GM23338 (cell line): Measurements from ENCODE around the gene RAD51B. TPM values are rescaled to one million over a fixed set of nuclear protein-coding genes. Genes with fewer than 3 reads are reported as not detected.

ENCODE experiments used
- ATAC-seq: fragments of 200-7000 bp; cut with Tn5 transposase; 3 replicates; pipeline ENCODE4 v1.9.1; 2020
- DNase-seq: peaks from one replicate; pipeline ENCODE4 v3.0.0-alpha.2; 2015; ENCODE audit warnings: low spot score
- H2AFZ ChIP-seq: fragments of 200-600 bp; sonication (generic); 2 replicates; pipeline ENCODE4 v1.8.0; 2016; ENCODE audit warnings: antibody characterized with exemption, mild to moderate bottlenecking, moderate library complexity
- H3F3A ChIP-seq: fragments of 200-600 bp; sonication (generic); replicated peaks from 2 replicates; pipeline ENCODE4 v1.8.0; 2017; ENCODE audit warnings: antibody characterized with exemption, mixed run types, low read depth
- H3K27ac ChIP-seq: fragments of 200-600 bp; sonication (generic); 2 replicates; pipeline ENCODE4 v1.6.1; 2016; ENCODE audit warnings: low read depth
- H3K27me3 ChIP-seq: fragments of 200-600 bp; sonication (generic); 2 replicates; pipeline ENCODE4 v1.8.0; 2016; ENCODE audit warnings: mild to moderate bottlenecking, mixed run types, moderate library complexity; ENCODE audit not compliant: insufficient read depth
- H3K36me3 ChIP-seq: fragments of 200-600 bp; sonication (generic); 2 replicates; pipeline ENCODE4 v1.8.0; 2016; ENCODE audit warnings: mild to moderate bottlenecking; ENCODE audit not compliant: insufficient read depth
- H3K4me1 ChIP-seq: fragments of 200-600 bp; sonication (generic); 2 replicates; pipeline ENCODE4 v1.8.0; 2016; ENCODE audit warnings: mild to moderate bottlenecking, moderate library complexity; ENCODE audit not compliant: insufficient read depth
- H3K4me2 ChIP-seq: fragments of 200-600 bp; sonication (generic); 2 replicates; pipeline ENCODE4 v1.7.1; 2017; ENCODE audit warnings: mixed run types
- H3K4me3 ChIP-seq: fragments of 200-600 bp; sonication (generic); 2 replicates; pipeline ENCODE4 v1.6.1; 2016; ENCODE audit warnings: mixed run types
- H3K79me2 ChIP-seq: fragments of 200-600 bp; sonication (generic); replicated peaks from 2 replicates; pipeline ENCODE4 v1.8.0; 2017; ENCODE audit warnings: mild to moderate bottlenecking; ENCODE audit not compliant: insufficient read depth
- H3K9me2 ChIP-seq: fragments of 200-600 bp; sonication (generic); 2 replicates; pipeline ENCODE4 v1.8.0; 2017; ENCODE audit not compliant: insufficient read depth
- H4K20me1 ChIP-seq: fragments of 200-600 bp; sonication (generic); replicated peaks from 2 replicates; pipeline ENCODE4 v1.8.0; 2017; ENCODE audit warnings: mild to moderate bottlenecking; ENCODE audit not compliant: insufficient read depth
- H3K27ac Mint-ChIP-seq: 2 replicates; pipeline ENCODE4 v1.8.0; 2020; ENCODE audit warnings: inconsistent platforms, mild to moderate bottlenecking, moderate library complexity, mixed read lengths
- H3K27me3 Mint-ChIP-seq: 3 replicates; pipeline ENCODE4 v1.8.0; 2022; ENCODE audit warnings: low read depth, mild to moderate bottlenecking, moderate library complexity, mixed read lengths, inconsistent platforms; ENCODE audit not compliant: insufficient read depth, poor library complexity
- H3K36me3 Mint-ChIP-seq: 3 replicates; pipeline ENCODE4 v1.8.0; 2021; ENCODE audit warnings: low read depth, mild to moderate bottlenecking, inconsistent platforms, moderate library complexity, mixed read lengths
- H3K4me1 Mint-ChIP-seq: 3 replicates; pipeline ENCODE4 v1.8.0; 2020; ENCODE audit warnings: mild to moderate bottlenecking, inconsistent platforms, mixed read lengths
- H3K4me3 Mint-ChIP-seq: 3 replicates; pipeline ENCODE4 v1.8.0; 2021; ENCODE audit warnings: moderate library complexity, mild to moderate bottlenecking, inconsistent platforms, mixed read lengths
- H3K9me3 Mint-ChIP-seq: 3 replicates; pipeline ENCODE4 v1.8.0; 2020; ENCODE audit warnings: moderate library complexity, mild to moderate bottlenecking, inconsistent platforms, mixed read lengths
- CREB1 ChIP-seq: fragments of 250-450 bp; sonication (Bioruptor Pico); IDR thresholded peaks from 2 replicates; pipeline ENCODE4 v1.5.0; 2020; ENCODE audit warnings: low read depth, mild to moderate bottlenecking, moderate library complexity
- EZH2 ChIP-seq: fragments of 200-600 bp; sonication (generic); IDR thresholded peaks from one replicate; pipeline ENCODE4 v1.8.0; 2017; ENCODE audit warnings: antibody characterized with exemption, mild to moderate bottlenecking, low read depth; ENCODE audit not compliant: unreplicated experiment
- EZH2phosphoT487 ChIP-seq: fragments of 200-600 bp; sonication (generic); IDR thresholded peaks from one replicate; pipeline ENCODE4 v1.8.1; 2018; ENCODE audit warnings: antibody characterized with exemption; ENCODE audit not compliant: unreplicated experiment
- JUNB ChIP-seq: IDR thresholded peaks from one replicate; pipeline ENCODE4 v1.6.1; 2016; ENCODE audit warnings: antibody characterized with exemption; ENCODE audit not compliant: unreplicated experiment
- NANOG ChIP-seq: IDR thresholded peaks from 2 replicates; pipeline ENCODE4 v1.6.1; 2016; ENCODE audit warnings: antibody characterized with exemption, borderline replicate concordance
- POLR2AphosphoS5 ChIP-seq: IDR thresholded peaks from 2 replicates; pipeline ENCODE4 v1.6.1; 2016; ENCODE audit warnings: antibody characterized with exemption, low read depth
- STAT1 ChIP-seq: IDR thresholded peaks from one replicate; pipeline ENCODE4 v1.6.1; 2016; ENCODE audit warnings: antibody characterized with exemption; ENCODE audit not compliant: unreplicated experiment
- ZNF331 ChIP-seq: fragments of 250-450 bp; sonication (Bioruptor Pico); IDR thresholded peaks from 2 replicates; pipeline ENCODE4 v1.5.0; 2020; ENCODE audit warnings: low read depth, mild to moderate bottlenecking, moderate library complexity
- polyA plus RNA-seq: library from polyadenylated mRNA; unstranded; fragments of >200 nt; fragmentation: Nextera tagmentation; extraction: Ambion mirVana; gene quantifications from 2 replicates; pipeline ENCODE4 v1.2.1, GENCODE V29; 2016
- total RNA-seq: library from RNA; depleted of rRNA; stranded (reverse); fragments of >200 nt; shearing (Covaris generic); gene quantifications from 2 replicates; pipeline ENCODE4 v1.2.3, GENCODE V29; 2014
- TF ChIP-seq, protein P1 (sequence below), 2 experiments: fragments of 200-600 bp in 1 of 2; sonication (generic) in 1 of 2; conservative IDR thresholded peaks; 2 replicates each; pipeline versions ENCODE4 v1.5.1 to v1.6.1; 2016 to 2017; ENCODE audit warnings: antibody characterized with exemption in 2 of 2, low read depth in 2 of 2, mild to moderate bottlenecking in 2 of 2, moderate library complexity in 1 of 2
- TF ChIP-seq, protein P2 (sequence below): IDR thresholded peaks from one replicate; pipeline ENCODE4 v1.6.1; 2018; ENCODE audit warnings: antibody characterized with exemption; ENCODE audit not compliant: unreplicated experiment

Gene RAD51B
- total and polyA plus RNA-seq, 2 experiments from 2014 or later = 15.7 to 29.1 TPM

GRCh38 chr14:68284834-68285233, 465.3 kb downstream of the RAD51B start:
- Histone ChIP-seq H2AFZ (no peak overlapping the region), H4K20me1 (no peaks in the 10 kb centered on the region), H3K9me2 (no peaks in the 10 kb centered on the region), H3K27ac (no peak overlapping the region), H3K36me3 (no peaks in the 10 kb centered on the region), H3K4me2 (no peak overlapping the region), H3K27me3 (no peaks in the 10 kb centered on the region), H3K79me2 (no peaks in the 10 kb centered on the region), H3F3A (no peaks in the 10 kb centered on the region), H3K4me3 (no peak overlapping the region), H3K4me1 (peaks cover 3% of the 10 kb centered on the region; the same call in 1 of the 2 replicates)
- no peak overlapping the region for H3K27ac Mint-ChIP-seq
- no peaks in the 10 kb centered on the region for H3K9me3 Mint-ChIP-seq
- no peaks in the 10 kb centered on the region for H3K27me3 Mint-ChIP-seq
- ATAC-seq = no peak
- TF ChIP-seq, protein P1, sequence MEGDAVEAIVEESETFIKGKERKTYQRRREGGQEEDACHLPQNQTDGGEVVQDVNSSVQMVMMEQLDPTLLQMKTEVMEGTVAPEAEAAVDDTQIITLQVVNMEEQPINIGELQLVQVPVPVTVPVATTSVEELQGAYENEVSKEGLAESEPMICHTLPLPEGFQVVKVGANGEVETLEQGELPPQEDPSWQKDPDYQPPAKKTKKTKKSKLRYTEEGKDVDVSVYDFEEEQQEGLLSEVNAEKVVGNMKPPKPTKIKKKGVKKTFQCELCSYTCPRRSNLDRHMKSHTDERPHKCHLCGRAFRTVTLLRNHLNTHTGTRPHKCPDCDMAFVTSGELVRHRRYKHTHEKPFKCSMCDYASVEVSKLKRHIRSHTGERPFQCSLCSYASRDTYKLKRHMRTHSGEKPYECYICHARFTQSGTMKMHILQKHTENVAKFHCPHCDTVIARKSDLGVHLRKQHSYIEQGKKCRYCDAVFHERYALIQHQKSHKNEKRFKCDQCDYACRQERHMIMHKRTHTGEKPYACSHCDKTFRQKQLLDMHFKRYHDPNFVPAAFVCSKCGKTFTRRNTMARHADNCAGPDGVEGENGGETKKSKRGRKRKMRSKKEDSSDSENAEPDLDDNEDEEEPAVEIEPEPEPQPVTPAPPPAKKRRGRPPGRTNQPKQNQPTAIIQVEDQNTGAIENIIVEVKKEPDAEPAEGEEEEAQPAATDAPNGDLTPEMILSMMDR (conservative IDR thresholded peaks at IDR 0.05; ENCODE audit: low read depth in 2 of 2) = no peak
- TF ChIP-seq EZH2 (no peak), POLR2AphosphoS5 (no peak), STAT1 (no peak), ZNF331 (CRISPR knock-in tag) (no peak)
- TF ChIP-seq, protein P2, sequence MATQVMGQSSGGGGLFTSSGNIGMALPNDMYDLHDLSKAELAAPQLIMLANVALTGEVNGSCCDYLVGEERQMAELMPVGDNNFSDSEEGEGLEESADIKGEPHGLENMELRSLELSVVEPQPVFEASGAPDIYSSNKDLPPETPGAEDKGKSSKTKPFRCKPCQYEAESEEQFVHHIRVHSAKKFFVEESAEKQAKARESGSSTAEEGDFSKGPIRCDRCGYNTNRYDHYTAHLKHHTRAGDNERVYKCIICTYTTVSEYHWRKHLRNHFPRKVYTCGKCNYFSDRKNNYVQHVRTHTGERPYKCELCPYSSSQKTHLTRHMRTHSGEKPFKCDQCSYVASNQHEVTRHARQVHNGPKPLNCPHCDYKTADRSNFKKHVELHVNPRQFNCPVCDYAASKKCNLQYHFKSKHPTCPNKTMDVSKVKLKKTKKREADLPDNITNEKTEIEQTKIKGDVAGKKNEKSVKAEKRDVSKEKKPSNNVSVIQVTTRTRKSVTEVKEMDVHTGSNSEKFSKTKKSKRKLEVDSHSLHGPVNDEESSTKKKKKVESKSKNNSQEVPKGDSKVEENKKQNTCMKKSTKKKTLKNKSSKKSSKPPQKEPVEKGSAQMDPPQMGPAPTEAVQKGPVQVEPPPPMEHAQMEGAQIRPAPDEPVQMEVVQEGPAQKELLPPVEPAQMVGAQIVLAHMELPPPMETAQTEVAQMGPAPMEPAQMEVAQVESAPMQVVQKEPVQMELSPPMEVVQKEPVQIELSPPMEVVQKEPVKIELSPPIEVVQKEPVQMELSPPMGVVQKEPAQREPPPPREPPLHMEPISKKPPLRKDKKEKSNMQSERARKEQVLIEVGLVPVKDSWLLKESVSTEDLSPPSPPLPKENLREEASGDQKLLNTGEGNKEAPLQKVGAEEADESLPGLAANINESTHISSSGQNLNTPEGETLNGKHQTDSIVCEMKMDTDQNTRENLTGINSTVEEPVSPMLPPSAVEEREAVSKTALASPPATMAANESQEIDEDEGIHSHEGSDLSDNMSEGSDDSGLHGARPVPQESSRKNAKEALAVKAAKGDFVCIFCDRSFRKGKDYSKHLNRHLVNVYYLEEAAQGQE = no peak
- peaks cover 19% of the 10 kb centered on the region for H3K4me1 Mint-ChIP-seq
- no peak for DNase-seq
- H3K36me3 Mint-ChIP-seq = no peaks in the 10 kb centered on the region
- H3K4me3 Mint-ChIP-seq = no peak overlapping the region

DNA sequence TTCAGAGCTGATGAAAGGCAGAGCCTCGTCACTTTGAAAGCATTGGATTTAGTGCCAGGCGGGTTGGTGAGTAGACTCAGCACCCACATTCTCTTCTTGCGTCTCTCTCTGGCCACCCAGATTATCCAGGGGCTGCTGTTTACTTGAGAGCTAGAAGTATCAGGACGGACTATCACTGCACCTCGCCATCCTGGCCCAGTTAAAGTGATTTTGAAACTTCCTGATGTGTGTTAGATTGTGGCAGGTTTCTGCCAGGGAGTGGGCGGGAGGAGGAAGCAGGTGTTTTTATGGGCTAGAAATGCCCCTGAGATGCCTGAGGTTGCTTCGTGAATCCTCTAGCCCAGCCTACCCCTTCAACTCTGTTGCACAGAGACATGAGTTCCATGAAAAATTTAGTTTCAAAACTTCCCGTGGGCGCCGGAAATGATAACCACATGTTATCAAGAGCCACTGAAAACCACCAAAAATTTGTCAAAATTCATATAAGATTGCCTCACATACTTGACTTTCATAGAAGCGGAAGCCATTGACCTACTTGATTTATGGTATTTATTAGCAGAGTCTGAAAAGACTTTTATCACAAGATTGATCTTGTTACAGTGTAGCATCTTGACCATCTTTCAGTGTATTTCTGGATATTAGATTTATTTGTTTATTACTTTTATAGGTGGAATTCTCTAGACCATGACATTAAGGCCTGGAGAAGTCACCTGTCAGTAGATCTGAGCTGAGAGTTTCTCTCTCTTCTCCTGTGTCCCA, 466.0 kb downstream of the RAD51B start:
- Histone ChIP-seq H3K27ac (no peak overlapping the region), H3K79me2 (no peaks in the 10 kb centered on the region), H3K9me2 (no peaks in the 10 kb centered on the region), H3F3A (no peaks in the 10 kb centered on the region), H3K27me3 (no peaks in the 10 kb centered on the region), H2AFZ (no peak overlapping the region), H3K4me3 (no peak overlapping the region), H3K36me3 (no peaks in the 10 kb centered on the region), H4K20me1 (no peaks in the 10 kb centered on the region), H3K4me1 (peaks cover 3% of the 10 kb centered on the region; the same call in 1 of the 2 replicates), H3K4me2 (no peak overlapping the region)
- H3K27ac Mint-ChIP-seq = no peak overlapping the region
- peaks cover 19% of the 10 kb centered on the region for H3K4me1 Mint-ChIP-seq
- ATAC-seq (no peak), DNase-seq (no peak)
- TF ChIP-seq EZH2phosphoT487 (no peak), EZH2 (no peak), CREB1 (CRISPR knock-in tag) (no peak), JUNB (no peak), NANOG (no peak), POLR2AphosphoS5 (no peak)
- H3K36me3 Mint-ChIP-seq = no peaks in the 10 kb centered on the region
- H3K4me3 Mint-ChIP-seq = no peak overlapping the region
- H3K27me3 Mint-ChIP-seq = no peaks in the 10 kb centered on the region
- no peaks in the 10 kb centered on the region for H3K9me3 Mint-ChIP-seq
